SH-SY5Y (cell line): ENCODE measurements around the gene OS9.

ENCODE experiments used
- GATA2 ChIP-seq: IDR thresholded peaks from 2 replicates; pipeline ENCODE4 v1.6.1; 2011; ENCODE audit warnings: mild to moderate bottlenecking, low read depth, low read length
- GATA3 ChIP-seq: IDR thresholded peaks from 2 replicates; pipeline ENCODE4 v1.6.1; 2011; ENCODE audit warnings: low read depth, mild to moderate bottlenecking, low read length, moderate library complexity

- TF ChIP-seq GATA2 (no peak), GATA3 (no peak)
These were observed 6.4 kb downstream of the OS9 start for GRCh38 chr12:57700317-57700716.
